Prostate gland (tissue), 2 donors: Measurements from ENCODE around the gene NXPE3. TPM values are rescaled to one million over a fixed set of nuclear protein-coding genes. Genes with fewer than 3 reads are reported as not detected.
A peak's percentile ranks its signal among the peaks of the same experiment; 100 is the strongest.

Source experiments
- DNase-seq: peaks from one replicate; pipeline ENCODE4 v3.0.0-alpha.2; 2019; ENCODE audit warnings: low spot score
- H3K27ac ChIP-seq, 2 donors: fragments of 200-600 bp; sonication (generic); 2 replicates each; pipeline ENCODE4 v1.5.1; 2017 to 2019
- H3K27me3 ChIP-seq: fragments of 200-600 bp; sonication (generic); replicated peaks from 2 replicates; pipeline ENCODE4 v1.5.1; 2019; ENCODE audit not compliant: insufficient read depth
- H3K36me3 ChIP-seq, 2 donors: fragments of 200-600 bp; sonication (generic); 1 replicate in 1 of 2; 2 replicates in 1 of 2; pipeline versions ENCODE4 v1.5.1 to v1.8.1; 2017 to 2019
- H3K4me1 ChIP-seq: fragments of 200-600 bp; sonication (generic); replicated peaks from 2 replicates; pipeline ENCODE4 v1.5.1; 2019
- H3K4me3 ChIP-seq, 2 donors: fragments of 200-600 bp; sonication (generic); 2 replicates each; pipeline ENCODE4 v1.5.1; 2017 to 2019
- H3K9me3 ChIP-seq: fragments of 200-600 bp; sonication (generic); 2 replicates; pipeline ENCODE4 v1.5.1; 2017
- POLR2A ChIP-seq: fragments of 450-650 bp; IDR thresholded peaks from one replicate; pipeline ENCODE4 v1.6.1; 2016; ENCODE audit warnings: antibody characterized with exemption, mild to moderate bottlenecking
- POLR2AphosphoS5 ChIP-seq: sonication (generic); formaldehyde crosslinking; IDR thresholded peaks from one replicate; pipeline ENCODE4 v1.6.1; 2017; ENCODE audit warnings: antibody characterized with exemption
- WGBS: methylation state at CpG from one replicate; pipeline ENCODE4 v1.1.5; 2018; 5-methylcytosine and 5-hydroxymethylcytosine counted together
- intact Hi-C: fragments of 100-400 bp; cut with DNase I; formaldehyde crosslinking; loops from one replicate; pipeline ENCODE4 v1.14.2; 2022
- total RNA-seq, 2 donors: library from RNA; depleted of rRNA; stranded (reverse); fragments of >200 nt; gene quantifications; one replicate each; pipeline ENCODE4 v1.1.0, GENCODE V29; 2016
- TF ChIP-seq, protein P1 (sequence below), 4 experiments: fragments of 200-600 bp in 2 of 4; fragments of 450-650 bp in 2 of 4; sonication (generic) in 2 of 4; IDR thresholded peaks; 1 replicate in 3 of 4; 2 replicates in 1 of 4; pipeline ENCODE4 v1.5.1; 2016 to 2019; ENCODE audit warnings: antibody characterized with exemption in 4 of 4, mild to moderate bottlenecking in 2 of 4, moderate library complexity in 2 of 4

Gene NXPE3
- total RNA-seq, 2 donors from 2014 or later, result 7.8 to 14.1 TPM

GRCh38 chr3:101867511-101867910 is 88.5 kb downstream of the NXPE3 start:
- Histone ChIP-seq H3K4me1 (no peaks in the 10 kb centered on the region), H3K9me3 (no peaks in the 10 kb centered on the region), H3K4me3 (no peak overlapping the region), H3K36me3 (no peaks in the 10 kb centered on the region), H3K27ac (no peak overlapping the region), H3K27me3 (no peaks in the 10 kb centered on the region)
- intact Hi-C loops, result no loop called here
- no peak for DNase-seq
- TF ChIP-seq POLR2AphosphoS5, result no peak
- TF ChIP-seq, protein P1, sequence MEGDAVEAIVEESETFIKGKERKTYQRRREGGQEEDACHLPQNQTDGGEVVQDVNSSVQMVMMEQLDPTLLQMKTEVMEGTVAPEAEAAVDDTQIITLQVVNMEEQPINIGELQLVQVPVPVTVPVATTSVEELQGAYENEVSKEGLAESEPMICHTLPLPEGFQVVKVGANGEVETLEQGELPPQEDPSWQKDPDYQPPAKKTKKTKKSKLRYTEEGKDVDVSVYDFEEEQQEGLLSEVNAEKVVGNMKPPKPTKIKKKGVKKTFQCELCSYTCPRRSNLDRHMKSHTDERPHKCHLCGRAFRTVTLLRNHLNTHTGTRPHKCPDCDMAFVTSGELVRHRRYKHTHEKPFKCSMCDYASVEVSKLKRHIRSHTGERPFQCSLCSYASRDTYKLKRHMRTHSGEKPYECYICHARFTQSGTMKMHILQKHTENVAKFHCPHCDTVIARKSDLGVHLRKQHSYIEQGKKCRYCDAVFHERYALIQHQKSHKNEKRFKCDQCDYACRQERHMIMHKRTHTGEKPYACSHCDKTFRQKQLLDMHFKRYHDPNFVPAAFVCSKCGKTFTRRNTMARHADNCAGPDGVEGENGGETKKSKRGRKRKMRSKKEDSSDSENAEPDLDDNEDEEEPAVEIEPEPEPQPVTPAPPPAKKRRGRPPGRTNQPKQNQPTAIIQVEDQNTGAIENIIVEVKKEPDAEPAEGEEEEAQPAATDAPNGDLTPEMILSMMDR (IDR thresholded peaks at IDR 0.05), result no peak
- no peak for TF ChIP-seq POLR2A

- H3K27me3 ChIP-seq, result no peaks in the 10 kb centered on the region
- H3K4me3 ChIP-seq, result no peak overlapping the region
- H3K36me3 ChIP-seq, result no peaks in the 10 kb centered on the region
- H3K27ac ChIP-seq, result no peak overlapping the region
- TF ChIP-seq POLR2AphosphoS5 (no peak), POLR2A (no peak)
- TF ChIP-seq, protein P1 (IDR thresholded peaks at IDR 0.05), result no peak
- H3K4me1 ChIP-seq, result no peaks in the 10 kb centered on the region
- WGBS, result 94% methylated on average over 2 of the region's 2 CpGs
- no peak for DNase-seq
- intact Hi-C loops, result no loop called here
- H3K9me3 ChIP-seq, result no peaks in the 10 kb centered on the region
Observed at GRCh38 chr3:101867996-101868395, 89.0 kb downstream of the NXPE3 start.

GRCh38 chr3:101868534-101869464 is 89.8 kb downstream of the NXPE3 start:
- H3K27me3 ChIP-seq, result no peaks in the 10 kb centered on the region
- intact Hi-C loops, result no loop called here
- no peaks in the 10 kb centered on the region for H3K36me3 ChIP-seq
- TF ChIP-seq POLR2A (no peak), POLR2AphosphoS5 (peak; percentile 5)
- TF ChIP-seq, protein P1 (IDR thresholded peaks at IDR 0.05), result no peak
- WGBS, result 83% methylated on average over 12 of the region's 12 CpGs
- no peaks in the 10 kb centered on the region for H3K4me1 ChIP-seq
- H3K9me3 ChIP-seq, result no peaks in the 10 kb centered on the region
- no peak overlapping the region for H3K4me3 ChIP-seq
- no peak for DNase-seq
- H3K27ac ChIP-seq, result no peak overlapping the region

DNA sequence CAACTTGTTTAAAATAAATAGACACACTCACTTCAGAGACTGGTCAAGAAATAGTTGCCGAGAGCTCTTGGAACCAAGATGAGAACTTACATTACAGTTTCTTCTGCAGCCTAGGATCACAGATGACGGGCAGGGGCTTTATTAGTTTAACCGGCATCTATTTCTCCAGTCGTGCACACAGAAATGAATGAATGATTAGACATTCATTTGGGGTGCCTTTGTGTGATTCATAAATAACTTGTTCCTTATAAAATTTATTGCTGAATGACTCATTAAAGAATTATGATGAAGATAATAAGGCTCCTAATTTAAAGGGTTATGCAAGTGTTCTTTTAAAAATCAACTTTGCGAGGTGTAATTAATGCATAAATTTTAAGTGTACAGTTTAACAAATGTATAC is 91.1 kb downstream of the NXPE3 start:
- H3K9me3 ChIP-seq, result no peaks in the 10 kb centered on the region
- no peak for TF ChIP-seq POLR2AphosphoS5
- TF ChIP-seq, protein P1 (IDR thresholded peaks at IDR 0.05), result no peak
- no peak for TF ChIP-seq POLR2A
- 37% methylated on average over 5 of the region's 5 CpGs for WGBS
- intact Hi-C loops, result no loop called here
- no peak overlapping the region for H3K4me3 ChIP-seq
- DNase-seq, result no peak
- H3K4me1 ChIP-seq, result no peaks in the 10 kb centered on the region
- no peaks in the 10 kb centered on the region for H3K36me3 ChIP-seq
- no peak overlapping the region for H3K27ac ChIP-seq
- no peaks in the 10 kb centered on the region for H3K27me3 ChIP-seq

DNA sequence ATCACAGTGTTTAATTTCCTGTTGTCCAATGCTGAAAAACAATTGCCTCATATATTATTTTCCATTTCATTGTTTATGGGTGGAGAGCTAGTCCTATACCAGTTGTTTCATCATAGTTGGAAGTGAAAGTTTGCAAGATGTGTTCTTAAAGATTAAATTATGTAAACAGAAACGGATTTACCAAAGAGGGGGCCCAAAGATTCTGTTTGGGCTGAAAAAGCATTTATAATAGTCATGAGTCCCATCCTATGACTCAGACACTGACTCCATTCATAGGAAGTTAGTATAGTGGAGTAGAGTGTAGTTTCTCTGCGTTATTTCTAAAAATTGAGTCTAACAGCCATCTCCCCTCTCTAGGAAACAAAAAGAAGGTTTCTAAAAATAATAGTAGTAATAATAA is 94.6 kb downstream of the NXPE3 start:
- Histone ChIP-seq H3K4me3 (no peak overlapping the region), H3K4me1 (no peaks in the 10 kb centered on the region), H3K36me3 (no peaks in the 10 kb centered on the region), H3K27ac (no peak overlapping the region), H3K9me3 (no peaks in the 10 kb centered on the region), H3K27me3 (no peaks in the 10 kb centered on the region)
- no peak for DNase-seq
- WGBS, result 74% methylated on average over 2 of the region's 2 CpGs
- intact Hi-C loops, result no loop called here
- TF ChIP-seq POLR2A (no peak), POLR2AphosphoS5 (no peak)
- TF ChIP-seq, protein P1 (IDR thresholded peaks at IDR 0.05), result no peak
